T-helper 1 cell treated with Interleukin-12 subunit alpha and Interleukin-12 subunit beta and Interleukin-4 antibody, amounts not matched to agents 30 ng/mL and 1 ng/mL, for 36 hours (primary cell): ENCODE measurements around the gene PITX2. TPM values are rescaled to one million over a fixed set of nuclear protein-coding genes. Genes with fewer than 3 reads are reported as not detected.

Experiments
- intact Hi-C: fragments of 100-400 bp; cut with micrococcal nuclease; formaldehyde crosslinking; loops from one replicate; pipeline ENCODE4 v1.15.1; 2024
- total RNA-seq: library from RNA; stranded (reverse); gene quantifications from 2 replicates; pipeline ENCODE4 v1.2.3, GENCODE V29; 2022

PITX2 gene
- not detected in 2 replicates for total RNA-seq

- intact Hi-C loops: loop anchor here (5.0 kb wide), 1 partner anchor 1899 kb away; no protein-coding TSS in a partner anchor
These were observed at the start of gene PITX2 for GRCh38 chr4:110622841-110623717. PITX2 (minus strand) TSS chr4:110623077; CDS start chr4:110622460, 617 bp downstream.

DNA sequence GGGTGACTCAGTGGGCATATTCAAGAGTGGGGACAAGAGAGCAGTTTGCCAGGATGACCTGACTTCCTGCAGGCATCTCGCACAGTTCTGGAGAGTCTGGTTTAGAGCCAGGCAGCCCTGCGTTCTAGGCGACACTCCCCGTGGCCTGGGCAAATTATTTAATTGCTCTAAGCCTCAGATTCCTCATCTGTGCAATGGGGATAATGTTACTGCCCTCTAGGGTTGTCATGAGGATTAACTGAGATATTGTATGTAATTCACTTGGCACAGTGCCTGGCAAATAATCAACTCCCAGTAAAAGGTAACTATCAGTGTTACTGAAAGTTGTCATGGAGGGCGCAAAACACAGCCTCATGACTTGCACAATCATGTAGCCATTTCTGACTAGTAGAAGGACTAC is 48.8 kb upstream of the PITX2 start:
- intact Hi-C loops: no loop called here

DNA sequence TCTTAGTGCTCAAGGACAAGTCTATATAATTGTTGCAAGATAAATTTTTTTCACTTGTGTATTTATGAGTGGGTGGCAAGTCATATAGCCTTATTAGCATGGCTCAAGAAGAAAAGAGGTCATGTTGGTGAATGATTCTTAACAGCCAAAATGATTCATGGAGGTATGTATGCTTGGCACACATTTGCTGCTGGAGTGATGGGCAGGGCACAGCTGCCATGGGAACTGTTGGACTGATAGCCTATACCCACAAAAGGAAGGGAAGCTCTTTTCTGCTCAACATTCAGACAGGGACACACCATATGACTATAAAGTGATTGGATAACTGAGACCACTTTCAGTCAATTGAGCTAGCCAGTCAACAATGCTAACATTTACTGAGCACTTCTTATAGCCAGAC is 46.8 kb upstream of the PITX2 start:
- intact Hi-C loops: no loop called here

- intact Hi-C loops: no loop called here
These were observed 45.8 kb upstream of the PITX2 start for GRCh38 chr4:110668463-110669235.

DNA sequence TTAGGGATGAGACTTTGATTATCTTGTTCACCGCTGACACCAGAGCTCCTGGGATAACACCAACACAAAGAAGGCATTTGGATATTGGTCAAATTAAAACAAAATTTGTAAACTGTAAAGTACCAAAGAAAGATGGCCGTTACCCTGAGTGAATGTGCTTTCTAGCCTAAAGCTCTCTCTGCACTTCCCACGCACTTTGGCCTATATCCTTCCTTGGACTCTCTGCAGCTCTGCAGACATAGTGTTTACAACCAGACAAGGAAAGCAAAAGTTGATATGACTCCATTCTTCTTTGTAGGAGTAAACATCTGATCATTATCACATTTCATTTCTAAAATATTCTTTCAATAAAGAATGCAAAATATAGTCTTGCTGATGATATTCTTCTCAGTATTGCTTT is 44.8 kb upstream of the PITX2 start:
- intact Hi-C loops: no loop called here

DNA sequence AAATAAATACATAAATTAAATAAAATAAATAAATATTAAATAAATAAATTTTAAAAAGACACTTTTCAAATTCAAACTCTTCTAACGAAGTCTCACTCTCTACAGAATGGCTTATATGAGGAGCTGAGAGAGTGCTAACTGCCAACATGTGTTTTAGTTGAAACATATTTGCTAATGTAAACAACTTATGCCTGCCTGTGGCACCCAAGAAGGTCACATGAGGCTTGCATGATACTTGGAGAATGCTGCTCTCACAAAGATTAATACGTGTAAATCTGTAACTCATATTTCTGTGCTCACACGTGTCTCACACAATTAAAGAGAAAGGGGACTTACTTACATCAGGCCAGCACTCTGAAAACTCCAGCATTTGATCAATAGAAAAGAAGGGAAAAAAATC is 43.2 kb upstream of the PITX2 start:
- intact Hi-C loops: no loop called here

DNA sequence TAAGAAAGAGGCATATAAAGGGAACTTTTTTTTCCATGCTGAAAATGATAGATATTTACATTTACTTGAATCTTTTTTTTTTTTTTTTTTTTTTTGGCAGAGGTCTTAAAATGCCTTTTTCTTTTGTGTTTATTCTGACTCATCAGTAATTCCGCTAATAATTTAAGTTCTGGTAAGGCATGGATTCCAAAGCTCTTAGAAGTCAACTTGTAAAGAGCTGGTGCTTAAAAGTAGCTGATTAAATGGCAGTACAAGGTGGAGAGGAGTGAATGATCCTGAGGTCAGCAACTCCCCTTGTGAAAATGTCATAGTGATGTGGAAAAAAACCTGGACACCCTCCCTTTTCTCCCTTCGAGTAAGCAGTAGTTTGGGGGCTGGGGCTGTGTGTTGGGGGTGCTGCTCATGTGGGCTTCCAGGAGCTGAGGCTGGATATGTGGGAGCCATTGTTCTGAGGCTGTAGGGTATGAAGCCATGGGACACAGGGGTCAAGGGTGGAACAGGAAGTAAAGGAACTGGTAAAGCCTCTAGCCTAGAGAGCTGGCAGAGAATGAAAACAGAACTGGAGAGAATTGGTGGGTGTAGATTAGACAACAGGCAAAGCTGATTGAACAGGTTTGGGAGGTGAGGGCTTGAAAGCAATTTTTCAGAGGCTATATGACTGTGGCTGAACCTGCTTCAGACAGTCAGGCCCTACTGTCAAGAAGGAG is 41.0 kb upstream of the PITX2 start:
- intact Hi-C loops: no loop called here

DNA sequence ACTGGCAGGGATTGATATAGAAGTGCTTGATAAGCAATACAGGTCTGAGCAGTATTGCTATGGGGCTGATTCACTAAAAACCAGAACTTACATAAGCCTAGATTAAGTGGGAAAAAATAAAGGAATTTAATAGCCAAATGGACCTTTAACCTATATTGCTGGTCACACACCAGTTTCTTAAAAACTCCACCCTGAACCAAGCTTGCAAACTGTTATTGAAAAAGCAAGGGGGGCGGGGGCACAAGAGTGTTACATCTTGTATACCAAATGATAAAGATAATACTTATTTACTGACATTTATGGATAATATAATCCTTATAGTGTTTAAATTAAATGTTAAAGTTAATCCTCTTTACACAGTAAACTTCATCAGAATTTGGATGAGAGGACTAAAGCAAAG is 40.3 kb upstream of the PITX2 start:
- intact Hi-C loops: no loop called here

DNA sequence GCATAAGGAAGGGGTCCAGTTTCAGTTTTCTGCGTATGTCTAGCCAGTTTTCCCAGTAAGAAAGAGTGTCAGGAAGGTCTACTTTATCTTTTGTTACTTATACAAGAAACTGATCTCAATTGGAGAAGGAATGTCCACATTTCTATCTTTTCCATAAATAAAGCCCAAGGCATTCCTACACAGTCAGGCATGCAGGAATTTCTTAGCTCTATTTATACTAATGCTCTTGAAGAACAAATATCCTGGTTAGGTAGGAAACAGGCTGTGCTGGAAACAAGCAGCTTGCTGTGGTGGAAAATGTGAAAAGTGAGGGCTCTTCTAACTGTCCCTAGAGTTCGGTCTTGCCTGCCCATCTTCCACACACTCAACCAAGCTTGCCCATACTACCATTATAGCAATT is 37.9 kb upstream of the PITX2 start:
- intact Hi-C loops: no loop called here

- intact Hi-C loops: no loop called here
These were observed 31.4 kb upstream of the PITX2 start for GRCh38 chr4:110654254-110654635.

DNA sequence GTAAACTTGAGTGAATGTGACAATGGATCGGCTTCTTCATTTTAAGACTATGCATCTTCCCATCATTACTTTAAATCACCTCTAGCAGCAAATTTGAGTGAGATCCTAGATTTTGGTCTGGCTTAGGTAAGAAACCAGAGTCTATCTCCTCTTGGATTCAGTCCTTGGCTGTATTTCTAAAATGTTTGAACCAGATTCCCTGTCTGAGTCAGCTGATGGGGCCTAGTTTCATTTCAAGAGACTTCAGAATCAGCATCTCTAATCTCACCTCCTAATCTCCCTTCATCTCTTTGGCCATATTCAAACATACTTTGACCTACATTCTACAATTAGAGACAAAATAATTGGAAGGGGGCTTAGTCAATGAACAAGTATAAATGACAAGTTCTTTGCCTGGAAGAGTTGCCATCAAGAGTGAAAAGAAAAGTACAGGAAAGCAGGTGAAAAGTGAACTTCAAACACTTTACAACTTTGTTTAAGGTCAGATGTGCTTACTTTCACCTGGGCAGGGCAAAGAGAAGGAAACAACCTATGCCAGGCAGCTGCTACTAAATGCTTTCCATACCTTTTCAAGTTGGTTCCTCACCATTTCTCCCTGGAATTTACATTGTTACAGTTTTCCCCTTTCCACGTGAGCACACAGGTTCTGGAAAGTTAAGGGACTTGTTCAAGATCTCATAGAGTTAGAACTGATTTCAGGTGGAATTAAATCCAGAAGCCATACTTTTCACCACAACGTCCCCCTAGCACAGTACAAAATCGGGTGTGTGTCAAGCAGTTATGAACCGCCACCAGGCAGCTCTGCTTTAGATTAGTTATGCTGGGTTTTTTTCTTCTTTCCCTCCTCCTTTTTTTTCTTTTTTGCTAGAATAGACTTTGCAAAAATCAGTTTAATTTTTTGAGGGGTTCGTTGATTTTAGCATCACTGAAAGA is 30.7 kb upstream of the PITX2 start:
- intact Hi-C loops: no loop called here

- intact Hi-C loops: no loop called here
These were observed 21.1 kb upstream of the PITX2 start for GRCh38 chr4:110644008-110644407.

- intact Hi-C loops: no loop called here
These were observed 20.2 kb upstream of the PITX2 start for GRCh38 chr4:110643096-110643495.

- intact Hi-C loops: no loop called here
These were observed 18.3 kb upstream of the PITX2 start for GRCh38 chr4:110641218-110641617.

DNA sequence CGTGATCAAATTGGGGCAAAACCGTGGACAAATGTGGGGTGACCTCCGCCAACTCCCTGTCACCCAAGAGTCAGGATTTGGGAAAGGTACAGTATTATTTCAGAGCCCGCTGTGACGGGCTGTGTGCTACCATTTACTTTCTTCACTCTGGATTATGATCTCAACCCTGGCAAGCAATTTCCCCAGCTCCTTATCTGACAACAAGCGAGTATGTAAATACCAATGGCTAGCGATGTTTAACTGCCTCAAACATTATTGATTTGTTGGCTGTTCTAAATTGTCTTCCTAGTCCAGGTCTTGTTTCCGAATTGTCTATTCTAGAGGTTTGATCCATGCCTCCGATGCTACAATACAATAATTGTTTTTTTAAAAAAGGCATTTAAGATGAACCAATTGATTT is 17.7 kb upstream of the PITX2 start:
- intact Hi-C loops: no loop called here

DNA sequence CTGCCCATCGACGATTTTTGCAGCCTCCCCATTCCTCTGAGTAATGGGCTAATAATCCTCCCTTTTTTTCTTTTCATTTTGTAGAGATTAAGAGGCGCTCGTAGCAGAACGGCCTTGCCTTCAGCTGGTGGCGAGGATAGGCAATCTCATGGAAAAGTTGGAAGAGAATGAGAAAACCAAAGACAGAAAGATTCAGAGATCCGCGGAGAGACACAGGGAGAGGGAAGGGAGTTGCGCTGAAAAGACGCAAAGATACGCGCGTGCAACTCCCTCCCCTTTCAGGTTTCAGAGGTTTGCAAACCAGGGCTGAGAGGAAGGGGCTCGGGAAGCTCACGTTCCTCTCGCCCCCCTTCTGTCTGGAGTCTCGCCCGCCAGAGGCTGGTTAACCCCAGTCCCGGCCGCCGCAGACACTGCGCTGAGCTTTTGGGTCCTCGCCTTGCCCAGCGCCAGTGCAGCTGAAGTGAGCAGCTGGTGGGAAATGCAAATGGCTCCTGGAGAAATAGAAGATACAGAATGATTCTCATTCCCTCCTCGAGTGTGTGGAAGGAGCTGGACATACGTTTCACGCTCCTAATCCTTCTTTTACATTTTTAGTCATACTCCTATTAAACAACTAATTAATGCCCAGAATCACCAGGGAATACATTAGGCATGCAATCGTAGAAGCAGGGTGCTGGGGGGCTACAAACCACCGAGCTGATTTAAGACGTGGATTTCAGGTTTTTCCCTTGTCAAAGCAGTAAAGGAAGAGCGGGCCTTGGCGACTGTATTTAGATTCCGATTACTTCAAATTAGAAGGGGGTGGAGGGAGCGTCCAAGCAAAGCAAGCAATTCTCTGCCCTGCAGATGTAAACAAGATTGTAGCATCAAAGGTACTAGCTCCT is 16.6 kb upstream of the PITX2 start:
- intact Hi-C loops: loop anchor here (2.0 kb wide), 1 partner anchor 23 kb away; no protein-coding TSS in a partner anchor

GRCh38 chr4:110638089-110638746 is 15.3 kb upstream of the PITX2 start:
- intact Hi-C loops: loop anchor here (1.0 to 2.0 kb wide), 2 partner anchors 8 to 21 kb away; no protein-coding TSS in a partner anchor

GRCh38 chr4:110637408-110638088 is 14.7 kb upstream of the PITX2 start:
- intact Hi-C loops: loop anchor here (1.0 to 2.0 kb wide), 2 partner anchors 7 to 21 kb away; no protein-coding TSS in a partner anchor
